ENCODE data around the gene IL19. TPM values are rescaled to one million over a fixed set of nuclear protein-coding genes. Genes with fewer than 3 reads are reported as not detected.
A peak's percentile ranks its signal among the peaks of the same experiment; 100 is the strongest.

Gene IL19
- total and polyA plus RNA-seq, 2 donors (not counting 3 experiments of a cell fraction or from before 2014, with no cell fraction given): not detected

DNA sequence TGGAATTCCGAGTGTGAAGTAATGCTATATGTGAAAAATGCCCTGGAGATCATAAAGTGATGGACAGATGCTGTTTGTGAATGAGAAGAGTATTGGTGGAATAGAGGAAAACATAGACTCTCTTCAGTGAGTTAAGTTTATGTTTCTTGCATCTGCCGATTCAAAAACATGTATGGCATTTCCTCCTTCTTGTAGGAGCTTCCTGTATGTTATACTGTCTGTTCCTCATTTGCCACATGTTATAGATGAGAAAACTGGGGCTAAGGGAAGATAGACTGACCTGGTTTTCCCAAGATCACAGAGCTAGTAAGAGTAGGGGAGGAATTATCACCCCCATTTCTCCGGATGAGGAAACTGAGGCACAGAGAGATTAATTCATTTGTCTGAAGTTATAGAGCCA is 53.8 kb downstream of the IL19 start:
- Histone ChIP-seq H2AFZ (ENCODE audit: low read depth, low read length) (no peak overlapping the region), H3K27ac (ENCODE audit: insufficient read depth, low read depth, low read length) (no peak overlapping the region), H3K9me1 (replicated peaks; ENCODE audit: control insufficient read depth, extremely low read depth, insufficient read depth, low read length) (no peaks in the 10 kb centered on the region), H3K9ac (replicated peaks; ENCODE audit: extremely low read depth, insufficient read depth, low read length) (no peak overlapping the region), H3K9me3 (replicated peaks; ENCODE audit: control insufficient read depth, insufficient read depth, low read length) (no peaks in the 10 kb centered on the region), H3K4me2 (ENCODE audit: insufficient read depth, low read length) (no peak overlapping the region), H3K4me3 (replicated peaks in 1 of 3; ENCODE audit: insufficient read depth in 1 of 3, low read depth in 1 of 3, low read length in 3 of 3) (no peak overlapping the region), H3K36me3 (ENCODE audit: control insufficient read depth in 2 of 2, extremely low read depth in 1 of 2, insufficient read depth in 2 of 2, low read length in 2 of 2) (no peaks in the 10 kb centered on the region), H3K27me3 (ENCODE audit: control insufficient read depth in 2 of 2, insufficient read depth in 2 of 2, low read length in 2 of 2) (peaks cover 0 to 2% of the 10 kb centered on the region in 2 experiments), H3K4me1 (ENCODE audit: control insufficient read depth, extremely low read depth, insufficient read depth, low read length) (peaks cover 5% of the 10 kb centered on the region), H3K79me2 (ENCODE audit: control insufficient read depth, insufficient read depth, low read length) (no peaks in the 10 kb centered on the region), H4K20me1 (replicated peaks; ENCODE audit: control insufficient read depth, extremely low read depth, insufficient read depth, low read length) (no peaks in the 10 kb centered on the region)
- CTCF ChIA-PET: interaction anchor here (1.2 to 1.3 kb wide), 3 partner anchors 9 to 88 kb away, joined by 3 to 4 read pairs (median 4); no protein-coding TSS in a partner anchor
- POLR2A ChIA-PET: no interaction called here
- peak; percentile 82 for FAIRE-seq
- intact Hi-C loops (cut with micrococcal nuclease) (no loop called here), dilution Hi-C loops (cut with MboI; ENCODE audit: extremely low pct_ligation_motif_present, low sequenced_read_pairs) (no loop called here)
- TF ChIP-seq EZH2 (IDR thresholded peaks at IDR 0.05; ENCODE audit: borderline replicate concordance, low read depth, low read length, severe bottlenecking) (no peak), JUN (IDR thresholded peaks at IDR 0.05; ENCODE audit: borderline replicate concordance, insufficient read depth, insufficient read length, low read depth) (no peak), POLR2A (IDR thresholded peaks at IDR 0.05; ENCODE audit: low read depth, low read length) (no peak), POLR2AphosphoS5 (IDR thresholded peaks at IDR 0.05; ENCODE audit: insufficient read depth, low read depth, low read length) (no peak), GATA2 (IDR thresholded peaks at IDR 0.05; ENCODE audit: insufficient read depth, insufficient read length, low read depth, low read length) (no peak)
- no TSS peak for BruUV-seq (replicated peaks)
- DNase-seq (ENCODE audit: low read depth, low spot score): peak; percentile 20

DNA sequence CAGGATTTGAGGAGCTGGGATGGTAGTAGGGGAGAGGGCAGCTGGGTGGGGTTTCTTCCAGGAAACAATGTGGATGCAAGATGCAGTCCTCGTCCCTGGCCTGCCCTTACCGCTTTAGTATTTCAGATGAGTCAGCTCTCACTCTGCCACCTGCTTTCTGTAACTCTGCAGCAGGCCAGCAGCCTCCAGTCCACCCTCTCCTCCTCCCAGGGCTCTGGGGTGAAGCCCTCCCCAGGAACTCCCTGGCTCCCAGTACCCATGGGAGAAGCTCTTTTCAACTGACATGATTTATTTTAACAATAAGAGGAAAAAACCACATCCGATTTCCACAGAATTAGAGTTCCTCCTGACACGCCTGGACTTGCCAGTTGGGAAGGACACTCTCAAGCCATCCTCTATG is 55.8 kb downstream of the IL19 start:
- Histone ChIP-seq H4K20me1 (replicated peaks; ENCODE audit: control insufficient read depth, extremely low read depth, insufficient read depth, low read length) (no peaks in the 10 kb centered on the region), H3K4me2 (ENCODE audit: insufficient read depth, low read length) (no peak overlapping the region), H2AFZ (ENCODE audit: low read depth, low read length) (no peak overlapping the region), H3K9me1 (replicated peaks; ENCODE audit: control insufficient read depth, extremely low read depth, insufficient read depth, low read length) (no peaks in the 10 kb centered on the region), H3K9ac (replicated peaks; ENCODE audit: extremely low read depth, insufficient read depth, low read length) (no peak overlapping the region), H3K27me3 (ENCODE audit: control insufficient read depth in 2 of 2, insufficient read depth in 2 of 2, low read length in 2 of 2) (no peaks in the 10 kb centered on the region), H3K27ac (ENCODE audit: insufficient read depth, low read depth, low read length) (no peak overlapping the region), H3K4me3 (replicated peaks in 1 of 3; ENCODE audit: insufficient read depth in 1 of 3, low read depth in 1 of 3, low read length in 3 of 3) (no peak overlapping the region), H3K36me3 (ENCODE audit: control insufficient read depth in 2 of 2, extremely low read depth in 1 of 2, insufficient read depth in 2 of 2, low read length in 2 of 2) (no peaks in the 10 kb centered on the region), H3K4me1 (ENCODE audit: control insufficient read depth, extremely low read depth, insufficient read depth, low read length) (peaks cover 5% of the 10 kb centered on the region), H3K9me3 (replicated peaks; ENCODE audit: control insufficient read depth, insufficient read depth, low read length) (no peaks in the 10 kb centered on the region), H3K79me2 (ENCODE audit: control insufficient read depth, insufficient read depth, low read length) (no peaks in the 10 kb centered on the region)
- DNase-seq (ENCODE audit: low read depth, low spot score) (no peak), FAIRE-seq (no peak)
- POLR2A ChIA-PET: no interaction called here
- intact Hi-C loops (cut with micrococcal nuclease): no loop called here
- dilution Hi-C loops (cut with MboI; ENCODE audit: extremely low pct_ligation_motif_present, low sequenced_read_pairs): no loop called here
- CTCF ChIA-PET: no interaction called here
- TF ChIP-seq FOS (IDR thresholded peaks at IDR 0.05; ENCODE audit: borderline replicate concordance, insufficient read depth, low read length): no peak
- TF ChIP-seq MYC (IDR thresholded peaks at IDR 0.05; ENCODE audit: low read depth, low read length): no peak
- TF ChIP-seq POLR2A (IDR thresholded peaks at IDR 0.05; ENCODE audit: low read depth, low read length): no peak
- TF ChIP-seq, protein P1, sequence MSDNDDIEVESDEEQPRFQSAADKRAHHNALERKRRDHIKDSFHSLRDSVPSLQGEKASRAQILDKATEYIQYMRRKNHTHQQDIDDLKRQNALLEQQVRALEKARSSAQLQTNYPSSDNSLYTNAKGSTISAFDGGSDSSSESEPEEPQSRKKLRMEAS (IDR thresholded peaks at IDR 0.05; ENCODE audit: insufficient read depth, insufficient read length): no peak
- no peak for TF ChIP-seq POLR2AphosphoS5 (IDR thresholded peaks at IDR 0.05; ENCODE audit: insufficient read depth, low read depth, low read length)
- TF ChIP-seq, protein P2, sequence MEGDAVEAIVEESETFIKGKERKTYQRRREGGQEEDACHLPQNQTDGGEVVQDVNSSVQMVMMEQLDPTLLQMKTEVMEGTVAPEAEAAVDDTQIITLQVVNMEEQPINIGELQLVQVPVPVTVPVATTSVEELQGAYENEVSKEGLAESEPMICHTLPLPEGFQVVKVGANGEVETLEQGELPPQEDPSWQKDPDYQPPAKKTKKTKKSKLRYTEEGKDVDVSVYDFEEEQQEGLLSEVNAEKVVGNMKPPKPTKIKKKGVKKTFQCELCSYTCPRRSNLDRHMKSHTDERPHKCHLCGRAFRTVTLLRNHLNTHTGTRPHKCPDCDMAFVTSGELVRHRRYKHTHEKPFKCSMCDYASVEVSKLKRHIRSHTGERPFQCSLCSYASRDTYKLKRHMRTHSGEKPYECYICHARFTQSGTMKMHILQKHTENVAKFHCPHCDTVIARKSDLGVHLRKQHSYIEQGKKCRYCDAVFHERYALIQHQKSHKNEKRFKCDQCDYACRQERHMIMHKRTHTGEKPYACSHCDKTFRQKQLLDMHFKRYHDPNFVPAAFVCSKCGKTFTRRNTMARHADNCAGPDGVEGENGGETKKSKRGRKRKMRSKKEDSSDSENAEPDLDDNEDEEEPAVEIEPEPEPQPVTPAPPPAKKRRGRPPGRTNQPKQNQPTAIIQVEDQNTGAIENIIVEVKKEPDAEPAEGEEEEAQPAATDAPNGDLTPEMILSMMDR (IDR thresholded peaks at IDR 0.05; ENCODE audit: extremely low read depth in 1 of 2, insufficient read depth in 1 of 2, low read depth in 1 of 2, low read length in 2 of 2): no peak
- no peak for TF ChIP-seq JUN (IDR thresholded peaks at IDR 0.05; ENCODE audit: borderline replicate concordance, insufficient read depth, insufficient read length, low read depth)
- no peak for TF ChIP-seq GATA2 (IDR thresholded peaks at IDR 0.05; ENCODE audit: insufficient read depth, insufficient read length, low read depth, low read length)
- TF ChIP-seq EZH2 (IDR thresholded peaks at IDR 0.05; ENCODE audit: borderline replicate concordance, low read depth, low read length, severe bottlenecking): no peak
- no TSS peak for BruUV-seq (replicated peaks)

Data from endothelial cell of umbilical vein (primary cell).